WTC11 (cell line): Measurements from ENCODE around the gene MRFAP1. TPM values are rescaled to one million over a fixed set of nuclear protein-coding genes. Genes with fewer than 3 reads are reported as not detected.
A peak's percentile ranks its signal among the peaks of the same experiment; 100 is the strongest.

Source experiments
- ATAC-seq: fragments of 200-7000 bp; cut with Tn5 transposase; 2 replicates; pipeline ENCODE4 v1.10.0; 2021; ENCODE audit warnings: mild to moderate bottlenecking, moderate library complexity
- CTCF ChIA-PET: fragments of 300-600 bp; sonication (Branson Sonifier 250); formaldehyde crosslinking; loops from one replicate; lab custom pipeline; 2021; ENCODE audit warnings: antibody characterized with exemption; lab: Charles Lee
- POLR2A ChIA-PET: fragments of 350-600 bp; sonication (Branson Sonifier 250); formaldehyde crosslinking; loops from one replicate; lab custom pipeline; 2021; ENCODE audit warnings: antibody characterized with exemption; lab: Charles Lee
- DNase-seq: peaks from one replicate; pipeline ENCODE4 v3.0.0; 2021; ENCODE audit warnings: low spot score
- H3K27ac Mint-ChIP-seq: 2 replicates; pipeline ENCODE4 v1.8.0; 2021; ENCODE audit warnings: mixed read lengths
- H3K27me3 Mint-ChIP-seq: 2 replicates; pipeline ENCODE4 v1.8.0; 2021; ENCODE audit warnings: low read depth, mild to moderate bottlenecking, moderate library complexity, mixed read lengths
- H3K36me3 Mint-ChIP-seq: 2 replicates; pipeline ENCODE4 v1.8.0; 2021; ENCODE audit warnings: mixed read lengths
- H3K4me1 Mint-ChIP-seq: 2 replicates; pipeline ENCODE4 v1.8.0; 2022; ENCODE audit warnings: mixed read lengths
- H3K4me3 Mint-ChIP-seq: 2 replicates; pipeline ENCODE4 v1.8.0; 2021; ENCODE audit warnings: mild to moderate bottlenecking, moderate library complexity, mixed read lengths
- H3K9me3 Mint-ChIP-seq: 2 replicates; pipeline ENCODE4 v1.8.0; 2021; ENCODE audit warnings: mixed read lengths
- CREM ChIP-seq: sonication (generic); formaldehyde crosslinking; IDR thresholded peaks from 2 replicates; pipeline ENCODE4 v1.8.1; 2022; ENCODE audit warnings: mild to moderate bottlenecking, missing genetic modification reagents, moderate library complexity
- GTF2I ChIP-seq: fragments of 250-450 bp; sonication (Bioruptor Pico); conservative IDR thresholded peaks from 2 replicates; pipeline ENCODE4 v1.4.0; 2021; ENCODE audit warnings: mild to moderate bottlenecking
- KAT7 ChIP-seq: sonication (generic); formaldehyde crosslinking; IDR thresholded peaks from 2 replicates; pipeline ENCODE4 v1.8.1; 2023; ENCODE audit warnings: missing genetic modification reagents, mild to moderate bottlenecking, borderline replicate concordance
- NR2C2 ChIP-seq: sonication (generic); formaldehyde crosslinking; IDR thresholded peaks from 2 replicates; pipeline ENCODE4 v1.8.0; 2022; ENCODE audit warnings: mild to moderate bottlenecking, missing genetic modification reagents
- OVOL2 ChIP-seq: fragments of 250-450 bp; sonication (Bioruptor Pico); IDR thresholded peaks from 2 replicates; pipeline ENCODE4 v1.9.0; 2021; ENCODE audit warnings: mild to moderate bottlenecking, borderline replicate concordance
- SMAD4 ChIP-seq: sonication (generic); formaldehyde crosslinking; IDR thresholded peaks from 2 replicates; pipeline ENCODE4 v1.8.0; 2022; ENCODE audit warnings: mild to moderate bottlenecking, missing genetic modification reagents
- TEAD4 ChIP-seq: sonication (generic); formaldehyde crosslinking; IDR thresholded peaks from 2 replicates; pipeline ENCODE4 v1.8.0; 2022; ENCODE audit warnings: mild to moderate bottlenecking, missing genetic modification reagents
- TP53 ChIP-seq: sonication (generic); formaldehyde crosslinking; IDR thresholded peaks from 2 replicates; pipeline ENCODE4 v1.8.1; 2023; ENCODE audit warnings: mild to moderate bottlenecking, missing genetic modification reagents
- ZBTB21 ChIP-seq: sonication (generic); formaldehyde crosslinking; IDR thresholded peaks from 2 replicates; pipeline ENCODE4 v1.8.1; 2023; ENCODE audit warnings: mild to moderate bottlenecking, missing genetic modification reagents, borderline replicate concordance
- ZNF263 ChIP-seq: sonication (generic); formaldehyde crosslinking; IDR thresholded peaks from 2 replicates; pipeline ENCODE4 v1.8.1; 2022; ENCODE audit warnings: low read depth, mild to moderate bottlenecking, moderate library complexity, missing genetic modification reagents
- ZNF317 ChIP-seq: sonication (generic); formaldehyde crosslinking; IDR thresholded peaks from 2 replicates; pipeline ENCODE4 v1.8.1; 2023; ENCODE audit warnings: low read depth, mild to moderate bottlenecking, moderate library complexity, missing genetic modification reagents, borderline replicate concordance
- ZNF671 ChIP-seq: fragments of 250-450 bp; sonication (Bioruptor Pico); IDR thresholded peaks from 2 replicates; pipeline ENCODE4 v1.8.0; 2021; ENCODE audit warnings: mild to moderate bottlenecking
- total RNA-seq: library from RNA; stranded (reverse); gene quantifications from 3 replicates; pipeline ENCODE4 v1.2.3, GENCODE V29; 2021
- TF ChIP-seq, protein P1 (sequence below): sonication (generic); formaldehyde crosslinking; IDR thresholded peaks from 2 replicates; pipeline ENCODE4 v1.8.0; 2023; ENCODE audit warnings: missing genetic modification reagents, mild to moderate bottlenecking, borderline replicate concordance
- TF ChIP-seq, protein P2 (sequence below): sonication (generic); formaldehyde crosslinking; IDR thresholded peaks from 2 replicates; pipeline ENCODE4 v1.8.1; 2022; ENCODE audit warnings: mild to moderate bottlenecking, moderate library complexity, missing genetic modification reagents
- TF ChIP-seq, protein P3 (sequence below): sonication (generic); formaldehyde crosslinking; IDR thresholded peaks from 2 replicates; pipeline ENCODE4 v1.8.1; 2023; ENCODE audit warnings: mild to moderate bottlenecking, moderate library complexity, missing genetic modification reagents
- TF ChIP-seq, protein P4 (sequence below): sonication (generic); formaldehyde crosslinking; IDR thresholded peaks from 2 replicates; pipeline ENCODE4 v1.8.0; 2022; ENCODE audit warnings: mild to moderate bottlenecking, missing genetic modification reagents
- TF ChIP-seq, protein P5 (sequence below): sonication (generic); formaldehyde crosslinking; IDR thresholded peaks from 2 replicates; pipeline ENCODE4 v1.8.0; 2023; ENCODE audit warnings: missing genetic modification reagents
- TF ChIP-seq, protein P6 (sequence below): fragments of 250-450 bp; sonication (Bioruptor Pico); IDR thresholded peaks from 2 replicates; pipeline ENCODE4 v1.8.0; 2021; ENCODE audit warnings: mild to moderate bottlenecking
- TF ChIP-seq, protein P7 (sequence below): sonication (generic); formaldehyde crosslinking; conservative IDR thresholded peaks from 2 replicates; pipeline ENCODE4 v1.8.1; 2023; ENCODE audit warnings: mild to moderate bottlenecking, low read depth, missing genetic modification reagents, moderate library complexity

MRFAP1 gene
- total RNA-seq, 1 experiment from 2014 or later: 319 TPM

DNA sequence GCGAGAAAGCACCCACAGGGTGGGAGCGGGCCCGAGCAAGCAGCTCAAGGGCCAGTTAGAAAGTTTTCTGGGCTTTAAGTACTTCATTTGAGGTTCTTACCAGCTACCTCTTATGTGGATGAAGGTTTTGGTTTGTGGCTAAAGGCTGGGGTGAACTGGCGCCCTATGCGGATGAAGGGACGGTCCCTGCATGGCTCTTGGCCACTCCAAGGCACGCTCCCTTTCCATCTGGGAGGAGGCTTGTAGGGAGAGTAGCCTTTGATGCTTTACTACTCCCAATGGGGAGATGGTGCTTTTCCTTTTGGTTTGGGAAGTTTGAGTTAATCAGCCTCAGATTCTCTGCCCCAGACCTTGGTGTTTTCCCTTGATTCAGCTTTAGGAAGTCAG, 17.7 kb downstream of the MRFAP1 start (continued):
- TF ChIP-seq, protein P1, sequence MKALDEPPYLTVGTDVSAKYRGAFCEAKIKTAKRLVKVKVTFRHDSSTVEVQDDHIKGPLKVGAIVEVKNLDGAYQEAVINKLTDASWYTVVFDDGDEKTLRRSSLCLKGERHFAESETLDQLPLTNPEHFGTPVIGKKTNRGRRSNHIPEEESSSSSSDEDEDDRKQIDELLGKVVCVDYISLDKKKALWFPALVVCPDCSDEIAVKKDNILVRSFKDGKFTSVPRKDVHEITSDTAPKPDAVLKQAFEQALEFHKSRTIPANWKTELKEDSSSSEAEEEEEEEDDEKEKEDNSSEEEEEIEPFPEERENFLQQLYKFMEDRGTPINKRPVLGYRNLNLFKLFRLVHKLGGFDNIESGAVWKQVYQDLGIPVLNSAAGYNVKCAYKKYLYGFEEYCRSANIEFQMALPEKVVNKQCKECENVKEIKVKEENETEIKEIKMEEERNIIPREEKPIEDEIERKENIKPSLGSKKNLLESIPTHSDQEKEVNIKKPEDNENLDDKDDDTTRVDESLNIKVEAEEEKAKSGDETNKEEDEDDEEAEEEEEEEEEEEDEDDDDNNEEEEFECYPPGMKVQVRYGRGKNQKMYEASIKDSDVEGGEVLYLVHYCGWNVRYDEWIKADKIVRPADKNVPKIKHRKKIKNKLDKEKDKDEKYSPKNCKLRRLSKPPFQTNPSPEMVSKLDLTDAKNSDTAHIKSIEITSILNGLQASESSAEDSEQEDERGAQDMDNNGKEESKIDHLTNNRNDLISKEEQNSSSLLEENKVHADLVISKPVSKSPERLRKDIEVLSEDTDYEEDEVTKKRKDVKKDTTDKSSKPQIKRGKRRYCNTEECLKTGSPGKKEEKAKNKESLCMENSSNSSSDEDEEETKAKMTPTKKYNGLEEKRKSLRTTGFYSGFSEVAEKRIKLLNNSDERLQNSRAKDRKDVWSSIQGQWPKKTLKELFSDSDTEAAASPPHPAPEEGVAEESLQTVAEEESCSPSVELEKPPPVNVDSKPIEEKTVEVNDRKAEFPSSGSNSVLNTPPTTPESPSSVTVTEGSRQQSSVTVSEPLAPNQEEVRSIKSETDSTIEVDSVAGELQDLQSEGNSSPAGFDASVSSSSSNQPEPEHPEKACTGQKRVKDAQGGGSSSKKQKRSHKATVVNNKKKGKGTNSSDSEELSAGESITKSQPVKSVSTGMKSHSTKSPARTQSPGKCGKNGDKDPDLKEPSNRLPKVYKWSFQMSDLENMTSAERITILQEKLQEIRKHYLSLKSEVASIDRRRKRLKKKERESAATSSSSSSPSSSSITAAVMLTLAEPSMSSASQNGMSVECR: no peak

DNA sequence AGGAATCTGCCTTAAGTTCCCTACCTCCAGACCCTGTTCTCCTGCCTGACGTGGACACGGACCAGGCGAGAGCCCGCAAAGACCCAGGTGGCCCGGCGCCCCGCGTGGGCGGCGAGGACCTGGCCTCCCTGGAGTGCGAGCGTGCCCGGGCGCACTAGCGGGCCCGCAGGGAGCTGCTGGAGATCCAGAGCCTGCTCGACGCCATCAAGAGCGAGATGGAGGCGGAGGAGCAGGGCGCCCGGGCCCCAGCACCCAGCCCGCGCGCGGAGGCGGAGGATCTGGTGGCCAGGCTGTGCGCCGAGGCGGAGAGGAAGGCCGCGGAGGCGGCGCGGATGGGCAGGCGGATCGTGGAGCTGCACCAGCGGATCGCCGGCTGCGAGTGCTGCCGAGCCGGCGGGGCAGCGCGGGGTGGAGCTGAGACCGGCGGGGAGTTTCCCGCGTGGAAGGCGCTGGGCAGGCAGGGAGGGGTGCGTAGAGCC, 18.2 kb downstream of the MRFAP1 start:
- CTCF ChIA-PET: interaction anchor here (1.4 to 1.8 kb wide), 4 partner anchors 16 to 43 kb away, joined by 5 to 12 read pairs (median 6); a partner anchor contains a TSS
- H3K4me1 Mint-ChIP-seq: peaks cover 2% of the 10 kb centered on the region; the same call in 1 of the 2 replicates
- H3K9me3 Mint-ChIP-seq: peaks cover 3% of the 10 kb centered on the region; the same call in 1 of the 2 replicates
- peak overlapping the region; percentile 41 for H3K4me3 Mint-ChIP-seq
- no peak overlapping the region for H3K27ac Mint-ChIP-seq
- H3K36me3 Mint-ChIP-seq: no peaks in the 10 kb centered on the region
- peaks cover 62% of the 10 kb centered on the region for H3K27me3 Mint-ChIP-seq
- ATAC-seq (peak; percentile 78), DNase-seq (peak; percentile 60)
- TF ChIP-seq, protein P2, sequence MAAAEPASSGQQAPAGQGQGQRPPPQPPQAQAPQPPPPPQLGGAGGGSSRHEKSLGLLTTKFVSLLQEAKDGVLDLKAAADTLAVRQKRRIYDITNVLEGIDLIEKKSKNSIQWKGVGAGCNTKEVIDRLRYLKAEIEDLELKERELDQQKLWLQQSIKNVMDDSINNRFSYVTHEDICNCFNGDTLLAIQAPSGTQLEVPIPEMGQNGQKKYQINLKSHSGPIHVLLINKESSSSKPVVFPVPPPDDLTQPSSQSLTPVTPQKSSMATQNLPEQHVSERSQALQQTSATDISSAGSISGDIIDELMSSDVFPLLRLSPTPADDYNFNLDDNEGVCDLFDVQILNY (CRISPR knock-in tag): peak; percentile 60; the same call in 1 of the 2 replicates
- TF ChIP-seq, protein P3, sequence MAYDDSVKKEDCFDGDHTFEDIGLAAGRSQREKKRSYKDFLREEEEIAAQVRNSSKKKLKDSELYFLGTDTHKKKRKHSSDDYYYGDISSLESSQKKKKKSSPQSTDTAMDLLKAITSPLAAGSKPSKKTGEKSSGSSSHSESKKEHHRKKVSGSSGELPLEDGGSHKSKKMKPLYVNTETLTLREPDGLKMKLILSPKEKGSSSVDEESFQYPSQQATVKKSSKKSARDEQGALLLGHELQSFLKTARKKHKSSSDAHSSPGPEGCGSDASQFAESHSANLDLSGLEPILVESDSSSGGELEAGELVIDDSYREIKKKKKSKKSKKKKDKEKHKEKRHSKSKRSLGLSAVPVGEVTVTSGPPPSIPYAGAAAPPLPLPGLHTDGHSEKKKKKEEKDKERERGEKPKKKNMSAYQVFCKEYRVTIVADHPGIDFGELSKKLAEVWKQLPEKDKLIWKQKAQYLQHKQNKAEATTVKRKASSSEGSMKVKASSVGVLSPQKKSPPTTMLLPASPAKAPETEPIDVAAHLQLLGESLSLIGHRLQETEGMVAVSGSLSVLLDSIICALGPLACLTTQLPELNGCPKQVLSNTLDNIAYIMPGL (CRISPR knock-in tag): 0 out of 2 replicates have a peak, but pooled peaks have one; percentile 29
- TF ChIP-seq SMAD4 (CRISPR knock-in tag) (0 out of 2 replicates have a peak, but pooled peaks have one; percentile 16), ZNF317 (CRISPR knock-in tag) (0 out of 2 replicates have a peak, but pooled peaks have one; percentile 14), GTF2I (CRISPR knock-in tag) (no peak), ZNF263 (CRISPR knock-in tag) (peak; percentile 33; the same call in 1 of the 2 replicates), ZBTB21 (CRISPR knock-in tag) (no peak), TEAD4 (0 out of 2 replicates have a peak, but pooled peaks have one; percentile 13), KAT7 (CRISPR knock-in tag) (no peak)
- TF ChIP-seq, protein P4, sequence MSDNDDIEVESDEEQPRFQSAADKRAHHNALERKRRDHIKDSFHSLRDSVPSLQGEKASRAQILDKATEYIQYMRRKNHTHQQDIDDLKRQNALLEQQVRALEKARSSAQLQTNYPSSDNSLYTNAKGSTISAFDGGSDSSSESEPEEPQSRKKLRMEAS (CRISPR knock-in tag): peak; percentile 72
- POLR2A ChIA-PET: no interaction called here

DNA sequence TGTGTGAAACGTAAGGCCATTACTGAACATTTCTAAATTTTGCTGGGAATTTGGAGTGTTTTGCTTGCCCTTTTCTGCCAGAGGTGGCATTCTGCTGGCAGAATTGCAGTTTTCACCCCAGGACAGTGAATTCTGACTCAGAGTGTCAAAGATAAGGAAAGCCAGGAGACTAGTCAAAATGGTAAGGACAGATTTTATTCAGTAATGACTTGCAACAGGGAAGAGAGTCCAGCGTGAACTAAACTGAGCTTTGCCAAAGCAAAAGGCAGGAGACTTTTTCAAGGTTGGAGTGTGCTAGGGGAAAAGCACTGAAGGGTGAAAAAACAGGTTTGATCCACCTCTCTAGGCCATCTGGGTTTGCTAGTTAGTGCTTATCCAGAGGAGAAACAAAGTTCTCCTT, 19.4 kb downstream of the MRFAP1 start:
- H3K27ac Mint-ChIP-seq: no peak overlapping the region
- no peaks in the 10 kb centered on the region for H3K9me3 Mint-ChIP-seq
- CTCF ChIA-PET: interaction anchor here (1.4 to 1.6 kb wide), 2 partner anchors 31 to 42 kb away, joined by 5 to 6 read pairs; no protein-coding TSS in a partner anchor
- no peak for DNase-seq
- no peak for ATAC-seq
- POLR2A ChIA-PET: no interaction called here
- peaks cover 2% of the 10 kb centered on the region; the same call in 1 of the 2 replicates for H3K4me1 Mint-ChIP-seq
- H3K36me3 Mint-ChIP-seq: no peaks in the 10 kb centered on the region
- H3K27me3 Mint-ChIP-seq: peaks cover 61% of the 10 kb centered on the region
- H3K4me3 Mint-ChIP-seq: no peak overlapping the region
- TF ChIP-seq OVOL2 (CRISPR knock-in tag) (no peak), CREM (CRISPR knock-in tag) (no peak), ZNF671 (CRISPR knock-in tag) (no peak), NR2C2 (CRISPR knock-in tag) (no peak), TP53 (CRISPR knock-in tag) (no peak)
- TF ChIP-seq, protein P5, sequence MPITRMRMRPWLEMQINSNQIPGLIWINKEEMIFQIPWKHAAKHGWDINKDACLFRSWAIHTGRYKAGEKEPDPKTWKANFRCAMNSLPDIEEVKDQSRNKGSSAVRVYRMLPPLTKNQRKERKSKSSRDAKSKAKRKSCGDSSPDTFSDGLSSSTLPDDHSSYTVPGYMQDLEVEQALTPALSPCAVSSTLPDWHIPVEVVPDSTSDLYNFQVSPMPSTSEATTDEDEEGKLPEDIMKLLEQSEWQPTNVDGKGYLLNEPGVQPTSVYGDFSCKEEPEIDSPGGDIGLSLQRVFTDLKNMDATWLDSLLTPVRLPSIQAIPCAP (CRISPR knock-in tag): no peak
- TF ChIP-seq, protein P6, sequence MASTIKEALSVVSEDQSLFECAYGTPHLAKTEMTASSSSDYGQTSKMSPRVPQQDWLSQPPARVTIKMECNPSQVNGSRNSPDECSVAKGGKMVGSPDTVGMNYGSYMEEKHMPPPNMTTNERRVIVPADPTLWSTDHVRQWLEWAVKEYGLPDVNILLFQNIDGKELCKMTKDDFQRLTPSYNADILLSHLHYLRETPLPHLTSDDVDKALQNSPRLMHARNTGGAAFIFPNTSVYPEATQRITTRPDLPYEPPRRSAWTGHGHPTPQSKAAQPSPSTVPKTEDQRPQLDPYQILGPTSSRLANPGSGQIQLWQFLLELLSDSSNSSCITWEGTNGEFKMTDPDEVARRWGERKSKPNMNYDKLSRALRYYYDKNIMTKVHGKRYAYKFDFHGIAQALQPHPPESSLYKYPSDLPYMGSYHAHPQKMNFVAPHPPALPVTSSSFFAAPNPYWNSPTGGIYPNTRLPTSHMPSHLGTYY (CRISPR knock-in tag): no peak
- TF ChIP-seq, protein P7, sequence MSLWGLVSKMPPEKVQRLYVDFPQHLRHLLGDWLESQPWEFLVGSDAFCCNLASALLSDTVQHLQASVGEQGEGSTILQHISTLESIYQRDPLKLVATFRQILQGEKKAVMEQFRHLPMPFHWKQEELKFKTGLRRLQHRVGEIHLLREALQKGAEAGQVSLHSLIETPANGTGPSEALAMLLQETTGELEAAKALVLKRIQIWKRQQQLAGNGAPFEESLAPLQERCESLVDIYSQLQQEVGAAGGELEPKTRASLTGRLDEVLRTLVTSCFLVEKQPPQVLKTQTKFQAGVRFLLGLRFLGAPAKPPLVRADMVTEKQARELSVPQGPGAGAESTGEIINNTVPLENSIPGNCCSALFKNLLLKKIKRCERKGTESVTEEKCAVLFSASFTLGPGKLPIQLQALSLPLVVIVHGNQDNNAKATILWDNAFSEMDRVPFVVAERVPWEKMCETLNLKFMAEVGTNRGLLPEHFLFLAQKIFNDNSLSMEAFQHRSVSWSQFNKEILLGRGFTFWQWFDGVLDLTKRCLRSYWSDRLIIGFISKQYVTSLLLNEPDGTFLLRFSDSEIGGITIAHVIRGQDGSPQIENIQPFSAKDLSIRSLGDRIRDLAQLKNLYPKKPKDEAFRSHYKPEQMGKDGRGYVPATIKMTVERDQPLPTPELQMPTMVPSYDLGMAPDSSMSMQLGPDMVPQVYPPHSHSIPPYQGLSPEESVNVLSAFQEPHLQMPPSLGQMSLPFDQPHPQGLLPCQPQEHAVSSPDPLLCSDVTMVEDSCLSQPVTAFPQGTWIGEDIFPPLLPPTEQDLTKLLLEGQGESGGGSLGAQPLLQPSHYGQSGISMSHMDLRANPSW (CRISPR knock-in tag): no peak
